Left renal pelvis (tissue), 4 donors: ENCODE measurements around the gene EIF6. TPM values are rescaled to one million over a fixed set of nuclear protein-coding genes. Genes with fewer than 3 reads are reported as not detected.

Experiments
- DNase-seq, 4 donors: peaks; one replicate each; pipeline ENCODE4 v3.0.0-alpha.2; 2013; ENCODE audit warnings: low read depth in 4 of 4, low spot score in 3 of 4
- polyA plus RNA-seq, 4 donors: library from polyadenylated mRNA; unstranded; fragments of 120-200 nt; gene quantifications; one replicate each; pipeline ENCODE4 v1.2.1, GENCODE V29; 2013; ENCODE audit not compliant: insufficient read length in 4 of 4

Gene EIF6
- polyA plus RNA-seq, 4 donors = 82.7 to 165 (median 130) TPM

- DNase-seq = no peak
Measured at GRCh38 chr20:35295674-35296073, 11.1 kb upstream of the EIF6 start.

- DNase-seq = no peak
Measured at GRCh38 chr20:35295058-35295457, 10.5 kb upstream of the EIF6 start.

- no peak for DNase-seq
Measured at GRCh38 chr20:35294293-35294685, 9.7 kb upstream of the EIF6 start.

GRCh38 chr20:35293303-35294292 is 9.0 kb upstream of the EIF6 start:
- DNase-seq = no peak

DNA sequence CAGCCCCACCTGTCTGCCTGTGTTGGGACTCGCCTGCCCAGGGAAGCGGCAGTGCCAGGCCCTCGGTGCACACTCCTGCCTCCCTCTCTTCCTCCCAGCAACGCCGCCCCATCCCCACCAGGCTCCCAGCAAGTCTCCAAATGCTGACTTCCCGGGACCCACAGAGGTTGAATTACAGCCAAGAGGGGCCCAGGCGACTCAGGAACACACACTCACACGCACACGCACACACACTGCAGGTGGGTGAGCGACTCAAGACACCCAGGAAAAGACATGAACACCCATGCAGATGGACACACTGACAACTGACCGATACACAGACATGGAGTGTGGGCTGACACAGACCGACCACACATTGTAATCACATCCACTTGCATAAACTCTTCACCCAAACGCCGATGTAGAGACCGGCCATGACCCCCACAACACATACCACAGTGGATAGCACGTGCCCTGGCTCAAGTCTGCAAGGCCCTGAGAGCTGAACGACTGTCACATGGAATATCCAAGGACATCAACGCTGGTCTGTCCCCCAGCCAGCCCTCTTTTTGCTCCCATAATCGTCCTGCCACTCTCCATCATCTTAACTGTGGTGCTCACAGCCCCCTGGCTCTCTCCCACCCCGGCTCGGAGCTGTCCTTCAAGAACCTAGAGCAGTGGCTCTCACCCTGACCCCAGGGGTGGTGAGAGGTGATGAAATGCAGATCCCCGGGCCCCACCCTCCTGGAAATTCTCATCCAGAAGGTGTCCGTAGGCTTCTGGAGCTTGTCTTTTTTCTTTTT is 8.1 kb upstream of the EIF6 start:
- DNase-seq = no peak

- no peak for DNase-seq
Measured at GRCh38 chr20:35291654-35292503, 7.3 kb upstream of the EIF6 start, which contains the start of gene FAM83C. TSS of gene FAM83C (minus strand) at chr20:35292425. CDS start at chr20:35292304, 121 bp downstream.

DNA sequence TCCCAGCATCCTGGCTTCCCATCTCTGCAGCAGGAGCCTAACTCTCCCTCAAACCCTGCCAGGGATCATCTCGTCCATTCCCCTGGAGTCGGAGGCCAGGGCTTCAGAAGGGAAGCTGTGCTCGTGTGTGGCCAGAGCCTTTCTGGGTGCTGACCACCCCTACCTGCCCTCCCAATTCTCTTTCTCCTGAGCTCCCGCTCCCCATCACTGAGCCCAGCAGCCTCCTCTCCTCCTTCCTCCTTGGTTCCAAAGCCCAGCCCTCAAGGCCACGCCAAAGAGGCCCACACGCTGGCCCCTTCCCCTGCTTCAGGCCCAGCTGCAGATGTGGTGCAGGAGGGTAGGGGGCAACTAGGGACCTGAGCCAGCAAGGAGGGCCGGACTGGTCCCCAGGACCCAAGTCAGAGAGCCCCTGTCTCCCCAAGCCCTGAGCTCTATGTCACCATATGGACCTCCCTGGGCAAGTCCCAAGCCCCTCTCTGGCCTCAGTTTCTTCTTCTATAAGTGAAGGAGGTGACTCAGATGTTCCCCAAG is 6.4 kb upstream of the EIF6 start:
- no peak for DNase-seq

- DNase-seq = no peak
Measured at GRCh38 chr20:35290186-35290886, 5.8 kb upstream of the EIF6 start.

GRCh38 chr20:35288325-35289060 is 3.9 kb upstream of the EIF6 start:
- no peak for DNase-seq

GRCh38 chr20:35287509-35288324 is 3.1 kb upstream of the EIF6 start:
- no peak for DNase-seq

- no peak for DNase-seq
Measured at GRCh38 chr20:35286899-35287508, 2.4 kb upstream of the EIF6 start.

- DNase-seq = no peak
Measured at GRCh38 chr20:35286077-35286898, 1.7 kb upstream of the EIF6 start.

DNA sequence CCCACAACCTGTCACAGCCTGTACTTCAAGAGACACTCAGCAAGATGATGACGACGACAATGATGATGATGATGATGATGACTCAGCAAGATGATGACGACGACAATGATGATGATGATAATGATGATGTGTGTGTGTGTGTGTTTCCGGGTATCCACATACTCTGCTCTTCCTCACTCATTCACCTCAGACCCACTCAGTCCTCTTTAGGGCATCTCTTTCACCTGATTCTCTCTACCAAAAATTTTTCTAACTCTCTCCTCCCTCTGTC is 1.2 kb upstream of the EIF6 start:
- DNase-seq = no peak

- no peak for DNase-seq
Measured at GRCh38 chr20:35284992-35285805, 627 bp upstream of the EIF6 start.

DNA sequence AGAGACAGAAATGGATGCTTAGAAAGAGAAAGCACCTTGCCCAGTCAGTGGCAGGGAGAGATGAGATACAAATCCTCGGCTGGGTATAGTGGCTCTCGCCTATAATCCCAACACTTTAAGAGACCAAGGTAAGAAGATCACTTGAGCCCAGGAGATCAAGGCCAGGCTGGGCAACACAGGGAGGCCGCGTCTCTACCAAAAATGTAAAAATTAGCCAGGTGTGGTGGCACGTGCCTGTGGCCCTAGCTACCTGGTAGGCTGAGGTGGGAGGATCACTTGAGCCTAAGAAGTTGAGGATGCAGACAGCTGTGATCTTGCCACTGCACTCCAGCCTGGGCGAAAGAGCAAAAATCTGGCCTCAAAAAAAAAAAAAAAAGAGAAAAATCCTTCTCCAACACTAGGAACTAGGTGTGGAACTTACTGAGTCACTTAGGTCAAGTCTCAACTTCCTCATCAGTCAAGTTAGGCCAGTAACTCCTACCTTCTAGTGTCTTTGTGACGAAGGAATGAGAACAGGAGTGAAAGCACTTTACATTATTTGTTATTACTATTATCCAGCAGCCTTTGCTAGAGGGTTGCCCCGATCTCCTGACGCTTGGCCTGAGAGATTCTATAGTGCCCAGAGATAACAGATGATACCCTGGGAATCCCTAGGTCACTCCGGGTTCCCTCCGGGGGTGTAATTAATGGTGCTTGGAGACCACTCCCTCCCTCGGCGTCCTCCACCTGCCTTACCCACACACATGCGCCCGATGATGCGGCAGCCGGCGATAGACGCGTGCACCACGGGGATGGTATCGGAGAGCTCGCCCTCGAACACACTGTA is 918 bp downstream of the EIF6 start:
- no peak for DNase-seq
